Retinal pigment epithelial cell (primary cell): ENCODE results near the gene EMILIN1.

ENCODE experiments used
- DNase-seq: peaks from one replicate; pipeline ENCODE4 v3.0.0-alpha.2; 2010; ENCODE audit warnings: low read depth
- H3K4me3 ChIP-seq: 2 replicates; pipeline ENCODE4 v1.5.1; 2011; ENCODE audit warnings: mild to moderate bottlenecking, low read length, control low read depth, moderate library complexity
- TF ChIP-seq, protein P1 (sequence below): conservative IDR thresholded peaks from 2 replicates; pipeline ENCODE4 v1.5.1; 2011; ENCODE audit warnings: low read depth, low read length, control low read depth, inconsistent platforms

Gene EMILIN1

DNA sequence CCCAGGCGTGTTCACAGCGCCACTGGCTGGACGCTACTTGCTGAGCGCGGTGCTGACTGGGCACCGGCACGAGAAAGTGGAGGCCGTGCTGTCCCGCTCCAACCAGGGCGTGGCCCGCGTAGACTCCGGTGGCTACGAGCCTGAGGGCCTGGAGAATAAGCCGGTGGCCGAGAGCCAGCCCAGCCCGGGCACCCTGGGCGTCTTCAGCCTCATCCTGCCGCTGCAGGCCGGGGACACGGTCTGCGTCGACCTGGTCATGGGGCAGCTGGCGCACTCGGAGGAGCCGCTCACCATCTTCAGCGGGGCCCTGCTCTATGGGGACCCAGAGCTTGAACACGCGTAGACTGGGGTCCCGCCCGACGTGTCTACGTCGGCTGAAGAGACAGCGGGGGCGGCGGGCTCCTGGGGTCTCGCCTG, 7.3 kb downstream of the EMILIN1 start:
- TF ChIP-seq, protein P1, sequence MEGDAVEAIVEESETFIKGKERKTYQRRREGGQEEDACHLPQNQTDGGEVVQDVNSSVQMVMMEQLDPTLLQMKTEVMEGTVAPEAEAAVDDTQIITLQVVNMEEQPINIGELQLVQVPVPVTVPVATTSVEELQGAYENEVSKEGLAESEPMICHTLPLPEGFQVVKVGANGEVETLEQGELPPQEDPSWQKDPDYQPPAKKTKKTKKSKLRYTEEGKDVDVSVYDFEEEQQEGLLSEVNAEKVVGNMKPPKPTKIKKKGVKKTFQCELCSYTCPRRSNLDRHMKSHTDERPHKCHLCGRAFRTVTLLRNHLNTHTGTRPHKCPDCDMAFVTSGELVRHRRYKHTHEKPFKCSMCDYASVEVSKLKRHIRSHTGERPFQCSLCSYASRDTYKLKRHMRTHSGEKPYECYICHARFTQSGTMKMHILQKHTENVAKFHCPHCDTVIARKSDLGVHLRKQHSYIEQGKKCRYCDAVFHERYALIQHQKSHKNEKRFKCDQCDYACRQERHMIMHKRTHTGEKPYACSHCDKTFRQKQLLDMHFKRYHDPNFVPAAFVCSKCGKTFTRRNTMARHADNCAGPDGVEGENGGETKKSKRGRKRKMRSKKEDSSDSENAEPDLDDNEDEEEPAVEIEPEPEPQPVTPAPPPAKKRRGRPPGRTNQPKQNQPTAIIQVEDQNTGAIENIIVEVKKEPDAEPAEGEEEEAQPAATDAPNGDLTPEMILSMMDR: peak; percentile 49
- DNase-seq: no peak
- peak overlapping the region; percentile 55 for H3K4me3 ChIP-seq

DNA sequence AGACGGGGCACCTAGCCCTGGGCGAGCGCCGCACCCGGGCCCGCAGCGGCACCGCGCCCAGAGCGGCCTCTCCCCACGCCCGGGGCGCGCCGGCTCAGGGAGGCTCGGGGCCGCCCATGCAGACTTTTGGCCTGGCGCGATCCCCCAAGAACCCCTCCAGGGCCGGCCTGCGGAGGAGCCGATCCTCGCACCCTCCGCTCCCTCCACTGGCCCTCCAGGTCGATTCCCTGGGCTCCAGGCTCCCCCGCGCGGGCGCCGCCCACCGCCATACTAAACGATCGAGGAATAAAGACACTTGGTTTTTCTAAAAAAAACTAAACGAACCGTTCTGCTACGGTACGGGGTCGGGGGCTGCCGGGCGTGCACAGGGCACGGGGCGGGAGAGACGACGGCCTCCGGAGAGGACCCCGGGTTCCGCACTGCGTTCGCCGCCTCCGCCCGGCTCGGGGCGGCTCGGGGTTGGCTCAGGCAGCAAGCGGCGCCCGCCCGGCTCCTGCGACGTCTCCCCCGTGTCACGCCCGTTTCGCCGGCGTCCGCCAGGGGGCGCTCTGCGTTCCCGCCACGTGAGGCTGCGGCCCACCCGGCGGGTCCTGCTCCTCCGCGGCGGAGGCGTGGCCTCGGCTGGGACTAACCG, 7.8 kb downstream of the EMILIN1 start:
- peak overlapping the region; percentile 55 for H3K4me3 ChIP-seq
- peak; percentile 45 for DNase-seq
- TF ChIP-seq, protein P1: peak; percentile 68

DNA sequence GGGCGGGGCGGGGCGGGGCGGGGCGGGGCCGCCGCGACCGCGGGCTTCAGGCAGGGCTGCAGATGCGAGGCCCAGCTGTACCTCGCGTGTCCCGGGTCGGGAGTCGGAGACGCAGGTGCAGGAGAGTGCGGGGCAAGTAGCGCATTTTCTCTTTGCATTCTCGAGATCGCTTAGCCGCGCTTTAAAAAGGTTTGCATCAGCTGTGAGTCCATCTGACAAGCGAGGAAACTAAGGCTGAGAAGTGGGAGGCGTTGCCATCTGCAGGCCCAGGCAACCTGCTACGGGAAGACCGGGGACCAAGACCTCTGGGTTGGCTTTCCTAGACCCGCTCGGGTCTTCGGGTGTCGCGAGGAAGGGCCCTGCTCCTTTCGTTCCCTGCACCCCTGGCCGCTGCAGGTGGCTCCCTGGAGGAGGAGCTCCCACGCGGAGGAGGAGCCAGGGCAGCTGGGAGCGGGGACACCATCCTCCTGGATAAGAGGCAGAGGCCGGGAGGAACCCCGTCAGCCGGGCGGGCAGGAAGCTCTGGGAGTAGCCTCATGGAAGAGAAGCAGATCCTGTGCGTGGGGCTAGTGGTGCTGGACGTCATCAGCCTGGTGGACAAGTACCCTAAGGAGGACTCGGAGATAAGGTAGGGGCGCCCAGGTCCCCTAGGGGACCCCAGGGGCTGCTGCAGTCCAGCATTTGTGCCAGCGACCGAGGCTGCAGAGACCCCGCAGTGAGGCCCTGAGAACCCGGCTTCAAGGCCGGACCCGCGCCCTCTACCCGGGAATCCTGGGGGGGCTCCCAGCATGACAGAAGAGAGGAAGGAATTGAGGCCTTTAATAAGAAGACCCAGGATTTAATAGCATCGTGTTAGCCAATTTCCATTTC, 8.5 kb downstream of the EMILIN1 start, which contains the start of gene KHK:
KHK (plus strand) TSS at position 49 of the 870 bp plus-strand sequence; CDS start at position 537, 488 bp downstream.
- DNase-seq: no peak
- H3K4me3 ChIP-seq: peak within 1 kb of the TSS; percentile 56
- TF ChIP-seq, protein P1: no peak

DNA sequence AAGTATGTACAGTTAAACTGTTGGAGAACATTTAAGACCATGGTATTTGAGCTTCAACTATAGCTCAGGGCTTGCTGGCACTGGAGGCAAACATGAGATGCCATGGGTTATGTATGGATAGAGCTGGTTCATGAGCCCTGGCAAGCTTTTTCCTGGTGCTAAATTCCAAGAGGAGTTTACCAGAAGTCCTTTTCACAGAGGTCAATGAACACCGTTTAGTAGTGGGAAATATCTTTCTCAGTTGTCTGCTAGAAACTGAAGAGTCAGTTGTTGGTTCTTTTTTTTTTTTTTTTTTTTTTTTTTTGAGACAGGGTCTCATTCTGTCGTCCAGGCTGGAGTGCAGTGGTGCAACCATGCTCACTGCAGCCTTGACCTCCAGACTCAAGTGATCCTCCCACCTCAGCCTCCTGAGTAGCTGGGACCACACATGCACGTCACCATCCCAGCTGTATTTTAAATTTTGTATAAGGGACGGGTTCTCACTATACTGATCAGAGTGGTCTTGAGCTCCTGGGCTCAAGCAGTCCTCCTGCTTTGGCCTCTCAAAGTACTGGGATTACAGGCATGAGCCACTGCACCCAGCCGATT, 9.5 kb downstream of the EMILIN1 start:
- TF ChIP-seq, protein P1: no peak
- H3K4me3 ChIP-seq: no peak overlapping the region
- no peak for DNase-seq

DNA sequence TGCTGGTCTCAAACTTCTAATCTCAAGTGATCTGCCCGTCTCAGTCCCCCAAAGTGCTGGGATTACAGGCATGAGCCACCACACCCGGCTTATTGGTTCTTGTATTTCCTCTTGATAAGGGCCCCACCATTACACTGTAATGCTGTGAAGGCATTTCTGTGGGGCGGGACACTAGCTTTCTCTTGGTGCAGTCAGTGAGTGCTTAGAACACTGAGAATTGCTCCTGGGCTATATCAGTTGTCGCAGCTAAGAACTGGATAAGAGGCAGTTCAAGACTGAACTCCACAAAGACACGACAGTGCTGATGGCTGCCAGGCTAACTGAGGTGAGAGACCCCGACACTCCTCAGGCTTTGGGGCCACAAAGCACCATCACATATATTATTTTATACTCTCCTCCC, 10.2 kb downstream of the EMILIN1 start:
- no peak overlapping the region for H3K4me3 ChIP-seq
- DNase-seq: no peak
- TF ChIP-seq, protein P1: no peak

DNA sequence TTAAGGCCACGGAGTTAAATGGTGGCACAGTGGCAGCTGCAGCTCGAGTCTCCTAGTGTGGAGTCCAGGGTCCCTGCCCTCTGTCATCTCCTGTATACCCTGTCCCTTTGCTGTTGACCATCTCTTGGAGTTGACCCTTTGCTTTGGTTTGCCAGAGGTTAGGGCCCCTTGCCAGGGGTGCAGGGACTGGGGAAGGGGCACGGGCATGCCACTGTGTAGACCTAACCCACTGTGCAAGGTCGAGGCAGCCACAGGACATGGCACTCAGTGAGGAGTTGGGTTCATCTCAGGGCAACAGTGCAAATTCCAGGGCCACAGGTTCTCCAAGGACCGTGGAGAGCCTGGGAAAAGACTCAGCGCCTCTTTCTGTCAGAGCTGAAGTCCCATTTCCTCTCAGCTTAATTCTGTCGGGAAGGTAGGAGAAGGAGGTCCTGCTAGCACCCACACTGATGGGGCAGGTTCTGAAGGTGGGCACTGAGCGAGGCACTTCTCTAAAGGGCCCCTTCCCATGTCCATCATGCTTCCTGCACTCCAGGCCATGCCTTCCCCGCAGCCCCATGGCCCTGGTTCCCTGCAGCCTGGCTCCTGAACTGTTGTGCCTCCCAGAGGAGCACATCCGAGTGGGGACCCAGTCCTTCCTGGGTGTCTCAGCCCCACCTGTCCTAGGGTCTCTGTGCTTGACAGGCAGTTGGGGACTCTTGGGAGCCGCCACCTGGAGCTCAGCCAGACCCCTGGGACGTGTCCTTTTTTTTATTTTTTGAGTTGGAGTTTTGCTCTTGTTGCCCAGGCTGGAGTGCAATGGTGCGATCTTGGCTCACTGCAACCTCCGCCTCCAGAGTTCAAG, 10.9 kb downstream of the EMILIN1 start:
- DNase-seq: no peak
- TF ChIP-seq, protein P1: no peak
- no peak overlapping the region for H3K4me3 ChIP-seq
